HEK293T (cell line): ENCODE measurements around the gene FANCI.

Source experiments
- CTBP1 ChIP-seq: fragments of 450-650 bp; IDR thresholded peaks from 2 replicates; pipeline ENCODE4 v1.6.1; 2016; ENCODE audit warnings: borderline replicate concordance
- FOXM1 ChIP-seq: fragments of 450-650 bp; IDR thresholded peaks from 2 replicates; pipeline ENCODE4 v1.6.1; 2017; ENCODE audit warnings: mild to moderate bottlenecking, borderline replicate concordance
- HDGF ChIP-seq: fragments of 450-650 bp; IDR thresholded peaks from 2 replicates; pipeline ENCODE4 v1.6.1; 2017; ENCODE audit warnings: antibody characterized with exemption, borderline replicate concordance
- NFRKB ChIP-seq: fragments of 450-650 bp; IDR thresholded peaks from 2 replicates; pipeline ENCODE4 v1.6.1; 2016; ENCODE audit warnings: mild to moderate bottlenecking, moderate library complexity
- SP1 ChIP-seq: fragments of 450-650 bp; IDR thresholded peaks from 2 replicates; pipeline ENCODE4 v1.6.1; 2017
- ZNF384 ChIP-seq: fragments of 450-650 bp; IDR thresholded peaks from 2 replicates; pipeline ENCODE4 v1.6.1; 2016

DNA sequence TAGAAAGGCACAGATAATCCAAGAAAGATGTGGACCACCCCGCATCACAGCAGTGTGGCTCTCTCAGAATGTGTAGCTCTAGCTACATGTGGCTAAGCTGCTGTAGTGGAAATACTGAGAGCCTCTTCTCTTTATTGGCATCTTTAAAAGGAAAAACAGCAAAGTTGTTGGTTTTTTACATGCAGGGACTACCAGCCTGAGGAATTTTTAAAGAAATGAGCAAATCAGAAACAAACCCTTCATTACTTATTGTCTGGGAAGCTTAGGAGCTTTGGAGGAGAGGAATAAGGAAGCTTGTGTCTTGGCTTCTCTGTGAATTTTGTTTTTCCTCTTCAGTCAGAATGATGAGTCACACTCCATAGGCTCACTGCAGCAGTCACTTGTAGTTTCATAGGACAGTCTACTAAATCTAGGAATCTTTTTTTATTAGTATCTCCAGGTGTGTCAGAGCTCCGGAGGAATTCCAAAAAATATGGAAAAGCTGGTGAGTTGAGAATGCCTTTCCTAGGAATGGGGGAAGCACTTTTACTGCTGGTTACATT lies 63.3 kb downstream of the FANCI start:
- TF ChIP-seq NFRKB (no peak), HDGF (no peak), ZNF384 (no peak), FOXM1 (no peak), CTBP1 (no peak), SP1 (no peak)
